NCI-H146 treated with DMSO at 0.1 percent for 48 hours (cell line): ENCODE data around the gene CABYR.
"Not testable (repeated sequence)": the region's sequence is repeated elsewhere in the genome, so short reads cannot be mapped to it uniquely, and the experiment has no call there.

ENCODE experiments used
- DNase-seq: peaks from one replicate; lab custom pipeline; 2025; ENCODE audit not compliant: unreplicated experiment; lab: John Stamatoyannopoulos, UW

The CABYR gene

GRCh38 chr18:24128700-24129099, 10.2 kb upstream of the CABYR start:
- DNase-seq: no peak

GRCh38 chr18:24130494-24130893, 8.4 kb upstream of the CABYR start:
- DNase-seq: no peak

- no peak for DNase-seq
These were observed 1.9 kb upstream of the CABYR start for GRCh38 chr18:24136967-24137373.

- no peak for DNase-seq
These were observed 463 bp upstream of the CABYR start for GRCh38 chr18:24138409-24138788.

- DNase-seq: no peak
These were observed 1.8 kb downstream of the CABYR start for GRCh38 chr18:24140697-24141096.

- DNase-seq: no peak
These were observed 3.5 kb downstream of the CABYR start for GRCh38 chr18:24142376-24142775.

GRCh38 chr18:24149591-24149990, 10.7 kb downstream of the CABYR start:
- not testable (repeated sequence) for DNase-seq

- DNase-seq: no peak
These were observed 14.5 kb downstream of the CABYR start for GRCh38 chr18:24153397-24153796.

GRCh38 chr18:24157855-24158254, 19.0 kb downstream of the CABYR start:
- no peak for DNase-seq

GRCh38 chr18:24160086-24160485, 21.2 kb downstream of the CABYR start:
- DNase-seq: no peak

GRCh38 chr18:24161304-24161703, 22.4 kb downstream of the CABYR start:
- DNase-seq: no peak

GRCh38 chr18:24168496-24168895, 29.6 kb downstream of the CABYR start:
- no peak for DNase-seq

- no peak for DNase-seq
These were observed 31.5 kb downstream of the CABYR start for GRCh38 chr18:24170360-24170759.

- no peak for DNase-seq
These were observed 35.1 kb downstream of the CABYR start for GRCh38 chr18:24173997-24174396.

- DNase-seq: peak; percentile 54
These were observed 38.0 kb downstream of the CABYR start for GRCh38 chr18:24176727-24177416.

GRCh38 chr18:24177499-24178133, 38.8 kb downstream of the CABYR start:
- no peak for DNase-seq

GRCh38 chr18:24180048-24180447, 41.2 kb downstream of the CABYR start:
- no peak for DNase-seq

- no peak for DNase-seq
These were observed 42.9 kb downstream of the CABYR start for GRCh38 chr18:24181806-24182205.

GRCh38 chr18:24185805-24186204, 46.9 kb downstream of the CABYR start:
- no peak for DNase-seq

GRCh38 chr18:24187049-24187448, 48.2 kb downstream of the CABYR start:
- DNase-seq: no peak

GRCh38 chr18:24187689-24188088, 48.8 kb downstream of the CABYR start:
- no peak for DNase-seq

GRCh38 chr18:24188120-24188519, 49.3 kb downstream of the CABYR start:
- DNase-seq: no peak

- no peak for DNase-seq
These were observed 50.2 kb downstream of the CABYR start for GRCh38 chr18:24189007-24189528.
